Right hindlimb (tissue), 1 donor: ENCODE measurements around the gene COA4.
"Not testable (repeated sequence)": the region's sequence is repeated elsewhere in the genome, so short reads cannot be mapped to it uniquely, and the experiment has no call there.

Experiments used
- DNase-seq: peaks from one replicate; pipeline ENCODE4 v3.0.0-alpha.2; 2018

The COA4 gene

GRCh38 chr11:73876424-73877310 is at the start of gene COA4, which contains the start of gene PAAF1:
TSS of gene COA4 (minus strand) at chr11:73876846. CDS start at chr11:73873378, 3,468 bp downstream.
TSS of gene PAAF1 (plus strand) at chr11:73876999. CDS start at chr11:73877022, 23 bp downstream.
- peak; percentile 97 for DNase-seq

- DNase-seq, result no peak
Measured at GRCh38 chr11:73921180-73921579, 44.5 kb upstream of the COA4 start.

GRCh38 chr11:73916435-73916834 is 39.8 kb upstream of the COA4 start:
- DNase-seq, result no peak

DNA sequence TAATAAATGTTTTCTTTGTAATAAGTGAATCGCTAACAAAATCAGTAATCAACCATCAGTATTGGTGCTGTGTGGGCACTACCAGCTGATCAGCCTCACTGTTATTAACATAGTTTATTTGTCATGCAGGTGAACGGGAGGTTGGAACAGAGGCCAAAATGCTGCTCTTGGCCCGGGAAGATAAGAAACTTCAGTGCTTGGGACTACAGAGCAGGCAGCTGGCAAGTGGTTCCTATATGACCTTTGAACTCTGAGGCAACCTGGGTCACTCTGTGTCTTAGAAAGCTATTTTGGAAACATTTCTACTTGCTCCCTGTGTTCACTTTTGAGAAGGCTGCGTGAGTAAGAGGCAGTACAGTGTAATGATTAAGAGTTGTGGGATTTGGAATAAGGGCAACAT is 37.6 kb upstream of the COA4 start:
- no peak for DNase-seq

DNA sequence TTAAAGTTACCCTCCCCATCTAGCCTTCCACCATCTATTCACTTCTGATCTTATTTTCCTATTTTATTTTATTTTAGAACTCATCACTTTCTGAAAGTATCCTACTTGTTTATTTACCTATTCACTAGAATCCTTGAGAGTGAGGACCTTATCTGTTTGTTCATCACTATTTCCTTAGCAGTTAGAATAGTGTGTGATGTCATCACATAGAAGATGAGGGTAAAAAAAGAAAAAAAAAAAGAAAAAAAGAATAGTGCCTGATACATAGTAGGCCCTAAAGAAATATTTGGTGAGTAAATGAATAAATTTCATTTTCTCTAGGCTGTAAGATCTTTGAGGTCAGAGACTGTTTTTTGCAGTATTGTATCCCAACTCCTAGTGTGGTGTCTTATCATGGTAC is 36.8 kb upstream of the COA4 start:
- no peak for DNase-seq

DNA sequence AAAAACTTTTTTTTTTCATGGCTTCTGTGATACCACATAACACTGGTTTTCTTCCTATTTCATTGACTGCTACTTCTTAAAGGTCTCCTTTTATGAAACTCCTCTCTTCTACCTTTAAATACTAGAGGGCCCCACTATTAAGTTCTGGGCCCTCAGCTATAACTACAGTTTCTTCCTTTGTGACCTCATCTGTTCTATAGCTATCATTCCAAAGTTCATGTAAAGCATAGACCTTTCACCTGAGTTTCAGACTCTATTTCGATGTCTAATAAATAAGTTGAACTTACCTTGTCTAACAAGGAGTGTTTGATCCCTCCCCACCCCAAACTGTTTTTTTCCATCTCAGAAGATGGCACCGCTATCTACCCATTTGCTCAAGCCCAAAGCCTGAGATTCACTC is 35.4 kb upstream of the COA4 start:
- DNase-seq, result no peak

DNA sequence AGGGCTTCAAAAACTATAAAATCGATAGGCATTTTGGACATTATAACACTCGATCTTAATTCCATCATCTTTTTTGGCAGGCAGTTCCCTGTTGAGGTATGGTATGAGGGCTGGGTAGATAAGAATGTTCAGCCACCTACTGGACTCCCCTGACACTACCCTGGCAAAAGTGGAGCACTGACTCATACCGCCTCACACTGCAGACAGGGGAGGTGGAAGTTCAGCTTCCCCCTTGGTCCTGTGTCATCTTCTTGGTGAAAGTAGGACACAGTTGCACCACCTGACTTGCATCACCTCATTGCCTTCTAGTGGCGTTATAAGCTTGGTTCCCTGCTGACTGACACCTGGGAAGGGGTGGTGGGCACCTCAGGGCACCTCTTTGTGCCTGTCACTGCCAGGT is 30.5 kb upstream of the COA4 start:
- DNase-seq, result no peak

DNA sequence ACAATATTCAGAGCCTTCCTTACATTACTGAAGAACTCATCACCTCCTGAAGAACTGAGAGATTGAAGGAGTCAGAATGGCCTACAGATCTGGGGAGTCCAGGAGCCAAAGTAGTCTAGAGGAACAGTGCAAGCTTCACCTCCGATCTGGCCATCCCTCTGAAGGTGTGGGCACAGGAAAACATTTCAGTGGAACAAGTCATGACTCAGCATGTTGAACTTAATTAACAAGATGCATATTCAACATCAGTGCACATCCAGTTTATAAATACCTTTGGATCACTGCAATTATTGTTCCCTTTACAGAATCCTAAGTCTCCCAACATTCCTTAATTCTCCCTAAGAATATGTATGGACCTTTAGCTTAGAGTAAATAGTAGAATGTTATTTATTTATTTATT is 25.7 kb upstream of the COA4 start:
- no peak for DNase-seq

GRCh38 chr11:73894725-73895335 is 18.2 kb upstream of the COA4 start:
- DNase-seq, result no peak

GRCh38 chr11:73893041-73893440 is 16.4 kb upstream of the COA4 start:
- DNase-seq, result no peak

DNA sequence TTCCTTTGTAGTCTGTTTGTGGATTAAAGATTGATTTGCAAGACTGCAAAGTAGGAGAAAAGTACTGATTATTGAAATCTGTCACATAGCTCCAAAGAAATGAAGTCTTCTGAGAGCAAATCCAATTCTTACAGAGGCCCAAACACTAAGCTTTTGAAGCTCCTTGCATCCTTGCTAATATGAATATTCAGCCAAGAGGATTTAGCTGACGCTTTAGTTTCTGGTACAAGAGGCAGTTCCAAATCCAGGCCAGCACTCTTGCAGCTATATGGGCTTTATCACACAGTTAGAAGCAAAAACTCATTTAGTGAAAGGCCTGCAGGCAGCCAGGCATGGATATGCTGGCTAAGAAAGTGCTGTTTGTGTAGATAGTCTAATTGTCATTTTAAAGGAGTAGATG is 12.9 kb upstream of the COA4 start:
- no peak for DNase-seq

GRCh38 chr11:73889019-73889418 is 12.4 kb upstream of the COA4 start:
- no peak for DNase-seq

DNA sequence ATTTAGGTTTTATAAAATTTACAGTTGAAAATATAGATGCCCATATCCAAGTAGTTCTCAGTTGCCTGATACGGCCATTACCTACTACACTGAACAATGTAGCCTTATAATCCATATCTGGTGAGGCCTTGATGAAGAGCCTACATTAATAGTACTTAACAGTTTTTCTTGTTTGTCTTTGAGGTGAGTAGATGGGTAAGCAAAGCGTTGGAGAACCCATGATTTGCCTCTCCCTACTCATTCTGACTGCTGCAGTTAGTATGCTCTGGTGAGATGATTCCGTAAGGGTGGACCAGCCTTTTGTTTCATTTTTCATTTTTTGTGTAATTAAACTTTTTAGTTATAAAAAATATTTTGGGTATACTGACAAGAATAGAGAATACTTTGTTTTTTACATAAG is 11.6 kb upstream of the COA4 start:
- no peak for DNase-seq

DNA sequence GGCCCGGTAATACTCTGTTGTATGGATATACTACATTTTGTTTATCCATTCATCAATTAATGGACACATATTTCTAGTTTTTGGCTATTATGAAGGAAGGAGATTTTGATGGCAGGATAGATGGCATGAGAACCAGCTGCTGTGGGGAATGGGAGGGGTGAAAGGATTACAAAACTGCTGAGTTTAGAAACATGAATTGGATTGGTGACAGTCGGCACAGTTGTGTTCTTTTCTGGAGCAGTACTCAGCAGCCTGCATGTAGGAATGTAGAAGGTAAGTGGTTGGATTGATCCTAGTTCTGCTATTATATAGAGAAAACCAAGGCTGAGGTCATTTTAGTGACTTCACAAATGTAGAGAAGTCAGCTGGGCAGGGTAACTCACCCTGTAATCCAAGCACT is 7.2 kb upstream of the COA4 start:
- no peak for DNase-seq

DNA sequence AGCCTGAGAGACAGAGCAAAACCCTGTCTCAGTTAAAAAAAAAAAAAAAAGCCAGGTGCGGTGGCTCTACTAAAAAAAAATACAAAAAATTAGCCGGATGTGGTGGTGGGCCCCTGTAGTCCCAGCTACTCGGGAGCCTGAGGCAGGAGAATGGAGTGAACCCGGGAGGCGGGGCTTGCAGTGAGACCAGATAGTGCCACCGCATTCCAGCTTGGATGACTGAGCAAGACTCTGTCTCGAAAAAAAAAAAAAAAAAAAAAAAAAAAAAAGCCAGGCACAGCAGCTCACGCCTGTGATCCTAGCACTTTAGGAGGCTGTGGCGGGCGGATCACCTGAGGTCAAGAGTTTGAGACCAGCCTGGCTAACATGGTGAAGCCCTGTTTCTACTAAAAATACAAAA is 3.8 kb upstream of the COA4 start:
- not testable (repeated sequence) for DNase-seq

- no peak for DNase-seq
Measured at GRCh38 chr11:73878771-73879170, 2.1 kb upstream of the COA4 start.

- no peak for DNase-seq
Measured at GRCh38 chr11:73875840-73876239, 806 bp downstream of the COA4 start.

GRCh38 chr11:73875380-73875779 is 1.3 kb downstream of the COA4 start:
- no peak for DNase-seq

DNA sequence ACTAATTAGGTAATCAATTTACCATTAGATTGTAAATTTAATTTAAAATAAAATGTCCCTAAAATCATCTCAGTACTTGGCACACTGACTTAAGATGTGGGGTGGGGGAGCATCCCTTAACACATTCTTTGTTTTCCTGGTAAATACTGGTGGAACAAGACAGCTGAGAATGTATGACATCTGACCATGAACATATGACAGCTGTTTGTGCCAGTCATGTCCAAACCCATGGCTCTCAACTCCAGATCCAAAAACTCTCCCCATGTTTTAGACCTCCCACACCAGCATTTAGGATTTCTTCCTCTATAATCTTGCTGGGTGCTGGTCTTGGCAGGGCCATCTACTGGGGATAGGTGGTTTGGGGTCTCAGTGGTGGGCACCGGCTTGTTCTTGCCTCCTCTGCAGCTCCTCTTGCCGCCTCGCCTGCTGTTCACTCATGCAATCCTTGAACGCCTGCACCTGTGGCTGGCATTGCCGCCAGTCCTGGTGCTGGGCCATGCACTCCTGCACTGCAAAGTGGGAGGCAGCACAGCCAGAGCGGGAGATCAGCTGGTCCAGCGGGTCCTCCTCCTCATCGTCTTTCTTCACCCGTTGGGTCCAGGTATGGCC is 3.8 kb downstream of the COA4 start:
- DNase-seq, result peak; percentile 63

DNA sequence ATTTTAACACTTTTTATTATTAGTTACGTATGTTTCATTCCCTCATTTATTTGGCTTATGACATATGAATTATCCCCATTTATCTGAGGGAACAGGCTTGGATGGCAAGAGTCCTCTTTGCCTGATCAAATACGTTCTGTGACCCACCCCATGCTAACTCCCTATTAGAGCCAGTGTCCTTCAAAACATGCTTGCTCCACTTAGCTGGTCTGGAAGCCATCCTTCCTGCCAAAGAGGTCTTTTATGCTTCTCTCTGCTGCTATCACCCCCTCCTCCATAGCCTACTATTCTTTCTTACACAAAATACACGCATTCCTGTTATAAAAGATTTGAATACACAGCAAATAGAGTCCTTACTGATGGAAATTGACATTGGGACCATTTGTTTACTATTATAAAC is 6.4 kb downstream of the COA4 start:
- no peak for DNase-seq

DNA sequence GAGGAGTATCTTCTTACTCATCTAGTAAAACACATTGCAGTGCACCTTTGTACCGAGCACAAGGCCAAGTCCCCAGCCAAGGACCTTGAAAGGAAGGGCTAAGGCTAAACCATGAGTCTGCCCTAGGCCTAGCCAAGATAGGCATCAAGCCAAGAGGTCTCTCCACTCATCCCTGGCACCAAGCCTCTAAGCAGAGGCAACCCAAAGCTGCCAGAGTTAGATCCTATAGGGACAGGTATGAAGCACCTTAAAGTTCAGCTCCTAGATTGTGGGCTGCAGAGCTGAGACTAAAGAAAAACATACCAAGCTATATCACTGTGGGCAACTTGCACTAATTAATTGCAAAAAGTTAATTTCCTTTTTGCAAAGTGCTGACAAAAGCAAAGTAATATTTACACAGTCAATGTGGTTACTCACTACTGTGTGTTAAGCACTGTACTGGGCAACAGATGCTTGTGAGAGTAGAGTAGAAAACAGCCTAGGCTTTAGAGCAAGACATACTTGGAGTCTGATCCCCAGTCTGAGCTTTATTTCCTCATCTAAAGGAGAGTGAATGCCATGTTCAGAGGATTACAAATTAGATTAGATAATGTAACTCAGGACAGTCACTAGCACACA is 7.2 kb downstream of the COA4 start:
- no peak for DNase-seq

DNA sequence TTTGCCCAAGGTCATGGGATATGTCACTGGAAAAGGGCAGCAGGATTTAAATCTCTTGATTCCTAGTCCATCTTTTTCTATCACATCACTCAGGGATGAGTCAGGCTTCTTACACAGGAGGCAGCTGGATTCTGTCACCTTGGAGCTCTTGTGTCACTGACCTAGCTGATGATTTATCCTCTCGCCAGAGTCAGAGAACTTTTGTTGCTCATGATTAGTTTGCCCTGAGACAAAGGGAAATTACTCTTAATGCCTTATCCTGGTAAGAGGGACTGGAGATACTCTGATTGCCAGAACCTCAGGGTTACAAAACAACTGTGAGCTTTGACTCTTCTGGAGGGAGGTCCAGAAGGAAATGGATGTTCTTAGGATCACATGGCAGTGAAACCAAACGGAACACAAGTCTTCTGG is 10.1 kb downstream of the COA4 start:
- DNase-seq, result no peak

DNA sequence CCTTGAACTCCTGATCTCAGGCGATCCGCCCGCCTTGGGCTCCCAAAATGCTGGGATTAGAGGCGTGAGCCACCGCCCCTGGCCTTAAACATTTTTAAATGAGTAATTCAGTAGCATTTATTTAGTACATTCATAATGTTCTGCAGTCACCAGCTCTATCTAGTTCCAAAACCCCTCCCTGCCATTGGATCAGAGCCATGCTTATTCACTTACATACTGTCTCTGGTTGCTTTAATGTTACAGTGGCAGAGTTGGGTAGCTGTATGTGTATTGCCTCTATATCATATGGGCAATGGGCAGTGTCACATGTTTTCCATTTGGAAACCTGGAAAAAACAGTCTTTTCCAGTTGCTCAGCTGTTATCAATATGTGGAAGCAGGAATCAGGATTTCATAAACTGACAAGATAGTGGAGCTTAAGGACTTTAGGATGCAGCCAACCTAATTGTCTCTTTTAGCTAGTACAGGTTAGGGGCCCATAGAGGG is 10.5 kb downstream of the COA4 start:
- peak; percentile 35 for DNase-seq
